ENCODE data around the gene GTPBP6. TPM values are rescaled to one million over a fixed set of nuclear protein-coding genes. Genes with fewer than 3 reads are reported as not detected.

GTPBP6 gene
- total and polyA plus RNA-seq, 4 donors = 34.7 to 62.6 (median 41.8) TPM

DNA sequence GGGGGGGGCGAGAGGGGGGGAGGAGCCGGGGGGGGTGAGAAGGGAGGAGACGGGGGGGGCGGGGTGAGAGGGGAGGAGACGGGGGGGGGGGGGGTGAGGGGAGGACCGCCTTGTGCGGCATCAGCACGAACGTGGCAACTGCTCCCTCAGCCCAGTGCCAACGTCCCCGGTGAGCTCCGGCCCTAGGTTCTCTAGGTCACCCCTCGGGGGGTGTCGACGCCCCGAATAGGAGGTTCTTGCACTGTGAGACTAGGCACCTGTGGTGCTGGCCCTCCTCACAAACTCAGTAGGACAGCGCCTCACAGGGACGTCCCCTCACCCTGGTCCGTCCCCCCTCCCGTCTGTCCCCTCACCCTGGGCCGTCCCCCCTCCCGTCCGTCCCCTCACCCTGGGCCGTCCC, 21.5 kb upstream of the GTPBP6 start:
- Histone ChIP-seq H3K27me3 (ENCODE audit: control insufficient read depth in 1 of 2, insufficient read depth in 2 of 2, low read length in 1 of 2) (no peaks in the 10 kb centered on the region), H3K9me3 (ENCODE audit: control insufficient read depth, low read length) (no peaks in the 10 kb centered on the region), H3K36me3 (ENCODE audit: control insufficient read depth in 1 of 2, insufficient read depth in 2 of 2, low read length in 1 of 2) (no peaks in the 10 kb centered on the region), H3K4me3 (ENCODE audit: low read length in 2 of 2) (no peak overlapping the region), H3K27ac (ENCODE audit: low read depth in 1 of 2, low read length in 2 of 2) (no peak overlapping the region), H3K4me1 (ENCODE audit: control insufficient read depth in 1 of 2, insufficient read depth in 2 of 2, low read length in 2 of 2) (no peaks in the 10 kb centered on the region)
- no peak for ATAC-seq (ENCODE audit: low FRiP score)
- WGBS, 2 donors = 89 to 92% methylated on average over 14 to 19 of the region's 24 CpGs
- intact Hi-C loops (cut with DNase I) = no loop called here
- DNase-seq = peak in 1 of 2 donors; percentile 57

GRCh38 chrX:338836-339400, 20.3 kb upstream of the GTPBP6 start:
- H3K27ac ChIP-seq (ENCODE audit: low read depth in 1 of 2, low read length in 2 of 2) = no peak overlapping the region
- no peak overlapping the region for H3K4me3 ChIP-seq (ENCODE audit: low read length in 2 of 2)
- intact Hi-C loops (cut with DNase I) = no loop called here
- no peaks in the 10 kb centered on the region for H3K4me1 ChIP-seq (ENCODE audit: control insufficient read depth in 1 of 2, insufficient read depth in 2 of 2, low read length in 2 of 2)
- 96% methylated on average over 44 of the region's 44 CpGs for WGBS, 2 donors
- no peaks in the 10 kb centered on the region for H3K9me3 ChIP-seq (ENCODE audit: control insufficient read depth, low read length)
- DNase-seq (peak; percentile 21 to 71), ATAC-seq (ENCODE audit: low FRiP score) (peak; percentile 8)
- H3K36me3 ChIP-seq (ENCODE audit: control insufficient read depth in 1 of 2, insufficient read depth in 2 of 2, low read length in 1 of 2) = no peaks in the 10 kb centered on the region
- H3K27me3 ChIP-seq (ENCODE audit: control insufficient read depth in 1 of 2, insufficient read depth in 2 of 2, low read length in 1 of 2) = no peaks in the 10 kb centered on the region

- H3K36me3 ChIP-seq (ENCODE audit: control insufficient read depth in 1 of 2, insufficient read depth in 2 of 2, low read length in 1 of 2) = no peaks in the 10 kb centered on the region
- peak; percentile 20 for ATAC-seq (ENCODE audit: low FRiP score)
- intact Hi-C loops (cut with DNase I) = no loop called here
- WGBS, 2 donors = 92 to 94% methylated on average over 53 of the region's 53 CpGs
- no peaks in the 10 kb centered on the region for H3K9me3 ChIP-seq (ENCODE audit: control insufficient read depth, low read length)
- peak; percentile 47 to 74 for DNase-seq
- no peak overlapping the region for H3K27ac ChIP-seq (ENCODE audit: low read depth in 1 of 2, low read length in 2 of 2)
- H3K4me3 ChIP-seq (ENCODE audit: low read length in 2 of 2) = no peak overlapping the region
- H3K4me1 ChIP-seq (ENCODE audit: control insufficient read depth in 1 of 2, insufficient read depth in 2 of 2, low read length in 2 of 2) = no peaks in the 10 kb centered on the region
- H3K27me3 ChIP-seq (ENCODE audit: control insufficient read depth in 1 of 2, insufficient read depth in 2 of 2, low read length in 1 of 2) = no peaks in the 10 kb centered on the region
Observed at GRCh38 chrX:338281-338835, 19.8 kb upstream of the GTPBP6 start.

DNA sequence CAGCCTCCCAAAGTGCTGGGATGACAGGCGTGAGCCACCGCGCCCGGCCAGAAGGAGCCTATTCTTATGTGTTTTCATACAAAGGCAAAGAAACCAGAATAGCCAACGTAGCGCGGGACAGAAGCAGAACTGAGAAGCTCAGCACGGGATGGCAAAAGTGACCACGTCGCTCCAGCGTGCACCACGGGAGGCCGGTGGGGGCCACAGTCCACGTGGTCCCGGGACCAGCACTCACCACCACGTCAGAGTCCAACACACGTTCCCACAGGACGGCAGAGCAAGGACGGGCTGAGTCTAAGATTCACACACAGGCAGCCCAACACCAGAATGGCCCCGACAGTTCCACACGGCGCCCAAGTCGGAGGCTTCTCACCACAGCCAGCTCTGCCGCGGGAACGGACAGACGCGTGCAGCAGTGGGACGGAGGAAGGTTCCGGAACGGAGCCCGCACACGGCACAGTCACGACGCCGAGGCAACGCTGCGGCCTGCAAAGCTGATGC, 18.8 kb upstream of the GTPBP6 start:
- H3K36me3 ChIP-seq (ENCODE audit: control insufficient read depth in 1 of 2, insufficient read depth in 2 of 2, low read length in 1 of 2) = no peaks in the 10 kb centered on the region
- DNase-seq = peak; percentile 43 to 55
- no peak for ATAC-seq (ENCODE audit: low FRiP score)
- H3K4me3 ChIP-seq (ENCODE audit: low read length in 2 of 2) = no peak overlapping the region
- H3K27ac ChIP-seq (ENCODE audit: low read depth in 1 of 2, low read length in 2 of 2) = no peak overlapping the region
- no peaks in the 10 kb centered on the region for H3K9me3 ChIP-seq (ENCODE audit: control insufficient read depth, low read length)
- H3K27me3 ChIP-seq (ENCODE audit: control insufficient read depth in 1 of 2, insufficient read depth in 2 of 2, low read length in 1 of 2) = no peaks in the 10 kb centered on the region
- H3K4me1 ChIP-seq (ENCODE audit: control insufficient read depth in 1 of 2, insufficient read depth in 2 of 2, low read length in 2 of 2) = no peaks in the 10 kb centered on the region
- intact Hi-C loops (cut with DNase I) = no loop called here
- 87 to 89% methylated on average over 38 of the region's 38 CpGs for WGBS, 2 donors

DNA sequence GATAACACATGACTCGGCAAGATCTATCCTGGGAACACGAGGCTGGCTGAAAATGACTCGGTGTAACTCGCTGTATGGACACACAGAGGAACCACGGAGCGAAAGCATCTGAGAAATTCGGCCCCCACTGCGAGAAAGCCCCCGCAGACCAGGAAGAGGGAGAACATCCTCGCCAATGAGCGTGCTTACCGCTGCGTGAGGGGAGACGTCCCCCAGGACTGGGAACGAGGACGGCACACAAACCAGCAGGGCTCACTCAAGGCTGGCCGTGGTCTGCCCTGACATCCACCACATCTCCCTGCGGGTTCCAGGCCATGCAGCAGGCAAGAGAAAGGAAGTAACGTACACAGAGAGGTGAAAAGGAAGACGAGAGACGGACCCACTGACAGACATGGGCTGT, 17.6 kb upstream of the GTPBP6 start:
- Histone ChIP-seq H3K27me3 (ENCODE audit: control insufficient read depth in 1 of 2, insufficient read depth in 2 of 2, low read length in 1 of 2) (no peaks in the 10 kb centered on the region), H3K36me3 (ENCODE audit: control insufficient read depth in 1 of 2, insufficient read depth in 2 of 2, low read length in 1 of 2) (no peaks in the 10 kb centered on the region), H3K27ac (ENCODE audit: low read depth in 1 of 2, low read length in 2 of 2) (no peak overlapping the region), H3K4me1 (ENCODE audit: control insufficient read depth in 1 of 2, insufficient read depth in 2 of 2, low read length in 2 of 2) (no peaks in the 10 kb centered on the region), H3K4me3 (ENCODE audit: low read length in 2 of 2) (no peak overlapping the region), H3K9me3 (ENCODE audit: control insufficient read depth, low read length) (no peaks in the 10 kb centered on the region)
- peak; percentile 25 to 63 for DNase-seq
- ATAC-seq (ENCODE audit: low FRiP score) = no peak
- WGBS, 2 donors = 88 to 89% methylated on average over 21 of the region's 21 CpGs
- intact Hi-C loops (cut with DNase I) = no loop called here

GRCh38 chrX:335758-336155, 17.2 kb upstream of the GTPBP6 start:
- no peaks in the 10 kb centered on the region for H3K36me3 ChIP-seq (ENCODE audit: control insufficient read depth in 1 of 2, insufficient read depth in 2 of 2, low read length in 1 of 2)
- no peak overlapping the region for H3K27ac ChIP-seq (ENCODE audit: low read depth in 1 of 2, low read length in 2 of 2)
- H3K9me3 ChIP-seq (ENCODE audit: control insufficient read depth, low read length) = no peaks in the 10 kb centered on the region
- DNase-seq = peak; percentile 37 to 52
- H3K4me1 ChIP-seq (ENCODE audit: control insufficient read depth in 1 of 2, insufficient read depth in 2 of 2, low read length in 2 of 2) = no peaks in the 10 kb centered on the region
- ATAC-seq (ENCODE audit: low FRiP score) = no peak
- WGBS, 2 donors = 97% methylated on average over 17 of the region's 17 CpGs
- intact Hi-C loops (cut with DNase I) = no loop called here
- H3K27me3 ChIP-seq (ENCODE audit: control insufficient read depth in 1 of 2, insufficient read depth in 2 of 2, low read length in 1 of 2) = no peaks in the 10 kb centered on the region
- H3K4me3 ChIP-seq (ENCODE audit: low read length in 2 of 2) = no peak overlapping the region

DNA sequence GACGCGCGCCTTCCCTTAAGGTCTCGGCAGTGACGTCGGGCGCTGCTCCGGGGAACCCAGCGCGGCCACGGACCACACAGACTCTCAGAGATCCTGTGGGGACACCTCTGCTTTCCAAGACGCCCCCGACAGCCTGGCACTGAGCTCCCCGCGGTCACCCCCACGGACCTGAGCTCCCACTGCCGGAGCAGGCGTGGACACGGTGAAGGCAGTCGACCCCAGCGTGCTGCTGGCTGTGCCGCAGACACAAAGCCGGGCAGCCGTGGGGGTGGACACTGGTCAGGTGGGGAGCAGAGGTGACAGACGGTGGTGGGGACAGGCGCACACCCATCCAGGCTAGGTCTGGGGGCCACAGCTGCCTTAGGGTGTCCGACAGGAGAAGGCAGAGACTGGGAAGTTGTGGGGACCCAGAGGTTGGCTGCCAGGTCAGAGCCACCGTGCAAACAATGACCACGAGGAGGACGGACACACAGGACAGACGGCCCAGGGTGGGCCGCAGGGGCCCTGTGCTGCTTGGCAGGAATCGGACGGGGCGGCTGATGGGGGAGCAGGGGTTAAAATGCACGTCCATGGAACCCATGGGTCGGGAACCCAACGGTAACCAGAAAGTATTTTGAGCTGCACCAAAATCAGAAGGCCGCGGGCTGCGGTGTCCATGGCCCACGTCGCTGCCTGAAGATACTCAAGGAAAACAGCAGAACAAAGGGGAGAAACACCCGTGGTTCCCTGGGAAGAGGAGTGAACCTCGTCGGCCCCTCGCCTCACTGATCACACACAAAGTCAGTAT, 16.6 kb upstream of the GTPBP6 start:
- no peaks in the 10 kb centered on the region for H3K4me1 ChIP-seq (ENCODE audit: control insufficient read depth in 1 of 2, insufficient read depth in 2 of 2, low read length in 2 of 2)
- ATAC-seq (ENCODE audit: low FRiP score) = no peak
- no peaks in the 10 kb centered on the region for H3K27me3 ChIP-seq (ENCODE audit: control insufficient read depth in 1 of 2, insufficient read depth in 2 of 2, low read length in 1 of 2)
- no peaks in the 10 kb centered on the region for H3K9me3 ChIP-seq (ENCODE audit: control insufficient read depth, low read length)
- no peak overlapping the region for H3K27ac ChIP-seq (ENCODE audit: low read depth in 1 of 2, low read length in 2 of 2)
- intact Hi-C loops (cut with DNase I) = no loop called here
- H3K4me3 ChIP-seq (ENCODE audit: low read length in 2 of 2) = no peak overlapping the region
- DNase-seq = peak; percentile 44 to 70
- WGBS, 2 donors = 97% methylated on average over 47 of the region's 47 CpGs
- H3K36me3 ChIP-seq (ENCODE audit: control insufficient read depth in 1 of 2, insufficient read depth in 2 of 2, low read length in 1 of 2) = no peaks in the 10 kb centered on the region

DNA sequence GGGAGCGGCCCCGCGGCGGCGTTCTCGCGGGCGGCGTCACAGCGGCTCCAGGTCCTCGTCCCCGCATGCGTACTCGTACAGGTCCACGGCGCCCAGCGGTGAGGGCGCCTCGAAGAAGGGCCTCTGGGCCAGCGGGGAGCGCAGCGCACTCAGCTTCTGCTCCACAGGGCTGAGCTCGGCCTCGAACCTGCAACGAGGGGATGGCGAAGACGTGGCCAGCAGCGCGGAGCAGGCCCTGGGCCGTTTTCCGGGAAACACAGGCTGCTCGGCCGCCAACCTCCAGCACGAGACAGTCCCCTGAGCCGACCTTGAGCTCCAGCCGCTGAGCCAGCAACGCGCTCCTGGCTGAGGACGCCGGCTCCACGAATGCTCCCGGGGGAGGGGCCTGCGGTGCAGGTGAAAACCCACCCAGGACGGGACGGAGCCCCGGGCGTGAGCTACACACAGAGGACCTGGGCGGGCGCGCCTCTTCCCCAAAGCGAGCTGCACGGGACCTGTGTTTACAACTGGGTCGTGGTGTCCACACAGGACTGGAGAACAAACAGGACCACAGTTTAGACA, 15.8 kb upstream of the GTPBP6 start:
- Histone ChIP-seq H3K4me3 (ENCODE audit: low read length in 2 of 2) (no peak overlapping the region), H3K4me1 (ENCODE audit: control insufficient read depth in 1 of 2, insufficient read depth in 2 of 2, low read length in 2 of 2) (no peaks in the 10 kb centered on the region), H3K27me3 (ENCODE audit: control insufficient read depth in 1 of 2, insufficient read depth in 2 of 2, low read length in 1 of 2) (no peaks in the 10 kb centered on the region), H3K27ac (ENCODE audit: low read depth in 1 of 2, low read length in 2 of 2) (no peak overlapping the region), H3K36me3 (ENCODE audit: control insufficient read depth in 1 of 2, insufficient read depth in 2 of 2, low read length in 1 of 2) (no peaks in the 10 kb centered on the region), H3K9me3 (ENCODE audit: control insufficient read depth, low read length) (no peaks in the 10 kb centered on the region)
- no peak for ATAC-seq (ENCODE audit: low FRiP score)
- DNase-seq = peak; percentile 46 to 75
- intact Hi-C loops (cut with DNase I) = no loop called here
- 96 to 98% methylated on average over 53 of the region's 53 CpGs for WGBS, 2 donors
